Urinary bladder (tissue), 2 donors: Measurements from ENCODE around the gene ZNF532. TPM values are rescaled to one million over a fixed set of nuclear protein-coding genes. Genes with fewer than 3 reads are reported as not detected.

ENCODE experiments used
- polyA plus RNA-seq: library from polyadenylated mRNA; stranded (reverse); fragments of 200-250 nt; gene quantifications from one replicate; pipeline ENCODE4 v1.2.3, GENCODE V29; 2013
- small RNA-seq: library from RNA; depleted of rRNA; stranded (forward); fragments of <200 nt; gene quantifications from one replicate; pipeline ENCODE3, GENCODE V24; 2014
- total RNA-seq: library from RNA; depleted of rRNA; stranded (reverse); fragments of >200 nt; gene quantifications from one replicate; pipeline ENCODE4 v1.2.3, GENCODE V29; 2014
- donor health status: healthy.

ZNF532 gene
- total and polyA plus RNA-seq, 2 donors = 53.8 to 105 TPM

Small RNAs within 50 kb of the gene (small RNA-seq; reads per million reads assigned to genes)
- gene RF00096 (not detected), gene RNU2-69P (0.12 reads per million)

Other genes starting within 250 kb of the ZNF532 start
- 6.9 TPM for gene ALPK2, start 235.8 kb upstream of the ZNF532 start, total RNA-seq
- 0.63 TPM for gene ALPK2, start 235.8 kb upstream of the ZNF532 start, polyA plus RNA-seq
- gene MALT1, start 193.4 kb upstream of the ZNF532 start, total RNA-seq = 48.5 TPM
- 8.1 TPM for gene MALT1, start 193.4 kb upstream of the ZNF532 start, polyA plus RNA-seq